ENCODE measurements around the gene CCDC57. TPM values are rescaled to one million over a fixed set of nuclear protein-coding genes. Genes with fewer than 3 reads are reported as not detected.

Gene CCDC57
- total RNA-seq, 2 donors from 2014 or later, result 24.5 to 46.1 TPM

- H3K36me3 ChIP-seq, result peaks cover 69% of the 10 kb centered on the region
- peak overlapping the region; percentile 32 for H3K27ac ChIP-seq
- intact Hi-C loops (cut with DNase I), result no loop called here
- H3K4me1 ChIP-seq, result peaks cover 16% of the 10 kb centered on the region
- H3K9me3 ChIP-seq, result no peaks in the 10 kb centered on the region
- TF ChIP-seq CTCF (IDR thresholded peaks at IDR 0.05), result no peak
- H3K9ac ChIP-seq (ENCODE audit: low read depth in 2 of 2, low read length in 2 of 2), result no peak overlapping the region
- no peak for DNase-seq
- H3K27me3 ChIP-seq, result no peaks in the 10 kb centered on the region
- no peak overlapping the region for H3K4me3 ChIP-seq
These were observed 35.4 kb upstream of the CCDC57 start for GRCh38 chr17:82247856-82248671.

GRCh38 chr17:82247182-82247823 is 34.7 kb upstream of the CCDC57 start:
- H3K36me3 ChIP-seq, result peaks cover 63% of the 10 kb centered on the region
- TF ChIP-seq CTCF (IDR thresholded peaks at IDR 0.05), result no peak
- peak overlapping the region in 1 of 2 donors; percentile 37 for H3K9ac ChIP-seq (ENCODE audit: low read depth in 2 of 2, low read length in 2 of 2)
- no peaks in the 10 kb centered on the region for H3K27me3 ChIP-seq
- H3K9me3 ChIP-seq, result no peaks in the 10 kb centered on the region
- H3K4me3 ChIP-seq, result no peak overlapping the region
- peaks cover 20% of the 10 kb centered on the region for H3K4me1 ChIP-seq
- DNase-seq, result no peak
- H3K27ac ChIP-seq, result peak overlapping the region; percentile 32
- intact Hi-C loops (cut with DNase I), result no loop called here

GRCh38 chr17:82246365-82247181 is 33.9 kb upstream of the CCDC57 start:
- intact Hi-C loops (cut with DNase I), result no loop called here
- Histone ChIP-seq H3K36me3 (peaks cover 57% of the 10 kb centered on the region), H3K9ac (ENCODE audit: low read depth in 2 of 2, low read length in 2 of 2) (peak overlapping the region in 1 of 2 donors; percentile 37)

DNA sequence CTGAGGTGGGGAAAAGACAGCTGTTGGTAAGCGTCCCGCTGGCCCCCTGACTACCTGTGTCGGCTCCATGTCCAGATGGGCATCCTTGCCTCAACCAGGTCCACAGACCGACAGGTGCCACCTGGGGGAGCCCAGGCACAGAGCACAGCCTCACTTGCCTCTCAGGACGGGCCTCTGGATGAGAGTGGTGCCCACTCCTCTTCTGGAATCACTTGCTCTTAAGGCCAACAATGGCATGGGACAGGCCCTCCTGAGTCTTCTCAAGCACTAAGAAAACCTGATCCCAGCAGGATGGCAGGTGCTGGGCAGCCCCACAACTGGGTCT is 33.4 kb upstream of the CCDC57 start:
- H3K27ac ChIP-seq, result peak overlapping the region; percentile 32
- no peak for TF ChIP-seq CTCF (IDR thresholded peaks at IDR 0.05)
- no peaks in the 10 kb centered on the region for H3K27me3 ChIP-seq
- no peak overlapping the region for H3K4me3 ChIP-seq
- H3K9me3 ChIP-seq, result no peaks in the 10 kb centered on the region
- H3K4me1 ChIP-seq, result peaks cover 31% of the 10 kb centered on the region
- DNase-seq, result no peak
- peaks cover 51% of the 10 kb centered on the region for H3K36me3 ChIP-seq
- H3K9ac ChIP-seq (ENCODE audit: low read depth in 2 of 2, low read length in 2 of 2), result no peak overlapping the region
- intact Hi-C loops (cut with DNase I), result no loop called here

More at GRCh38 chr17:82246365-82247181, 33.9 kb upstream of the CCDC57 start:
- H3K9me3 ChIP-seq, result no peaks in the 10 kb centered on the region
- no peak overlapping the region for H3K4me3 ChIP-seq
- no peak for DNase-seq
- no peak for TF ChIP-seq CTCF (IDR thresholded peaks at IDR 0.05)
- H3K27me3 ChIP-seq, result no peaks in the 10 kb centered on the region
- peak overlapping the region; percentile 32 for H3K27ac ChIP-seq
- H3K4me1 ChIP-seq, result peaks cover 25% of the 10 kb centered on the region
